EH (cell line): ENCODE results near the gene ST6GALNAC1.
"Not testable (repeated sequence)": the region's sequence is repeated elsewhere in the genome, so short reads cannot be mapped to it uniquely, and the experiment has no call there.

Experiments used
- DNase-seq: peaks from one replicate; pipeline ENCODE4 v3.0.0-alpha.2; 2015; ENCODE audit warnings: low read depth

ST6GALNAC1 gene

GRCh38 chr17:76642032-76642561, 1.5 kb downstream of the ST6GALNAC1 start:
- no peak for DNase-seq

- no peak for DNase-seq
Measured at GRCh38 chr17:76641501-76641900, 2.1 kb downstream of the ST6GALNAC1 start.

DNA sequence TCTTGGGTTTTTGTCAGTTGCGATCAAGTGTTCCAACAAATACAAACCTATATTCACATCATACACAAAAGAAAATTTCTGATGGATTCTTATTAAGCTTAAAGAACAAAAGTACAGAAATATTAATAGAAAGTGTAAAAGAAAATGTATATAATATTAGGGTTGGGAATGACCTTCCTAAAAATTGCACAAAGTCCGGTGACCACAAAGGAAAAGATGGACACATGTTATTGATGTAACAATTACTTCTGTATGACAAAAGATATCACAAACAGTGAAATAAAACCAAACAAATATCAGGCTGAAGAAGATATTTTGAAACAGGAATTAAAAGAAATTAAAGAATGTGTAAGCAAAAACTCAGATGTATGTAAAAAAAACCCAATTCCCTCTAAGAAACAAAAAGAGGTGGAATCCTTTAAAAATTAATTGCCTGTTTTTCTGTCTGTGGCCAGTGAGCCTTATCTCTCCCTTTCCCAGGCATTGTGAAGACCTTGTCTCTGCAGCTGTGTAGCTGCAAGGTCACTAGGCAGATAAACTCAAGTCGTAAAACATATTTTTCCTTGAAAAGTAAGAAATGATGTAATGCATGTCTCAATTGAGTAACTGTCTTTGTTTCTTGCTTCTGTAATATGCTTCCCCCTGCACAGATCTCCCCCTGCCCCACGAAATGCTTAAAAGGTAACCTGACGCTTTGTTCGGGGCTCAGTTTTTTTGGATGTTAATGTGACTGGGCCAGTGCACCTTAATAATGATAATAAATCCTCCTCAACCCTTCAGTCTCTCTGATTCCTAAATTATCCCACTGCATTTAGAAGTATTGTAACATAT, 2.8 kb downstream of the ST6GALNAC1 start:
- DNase-seq: no peak

GRCh38 chr17:76638263-76638662, 5.3 kb downstream of the ST6GALNAC1 start:
- DNase-seq: no peak

GRCh38 chr17:76636486-76637206, 6.9 kb downstream of the ST6GALNAC1 start:
- not testable (repeated sequence) for DNase-seq

DNA sequence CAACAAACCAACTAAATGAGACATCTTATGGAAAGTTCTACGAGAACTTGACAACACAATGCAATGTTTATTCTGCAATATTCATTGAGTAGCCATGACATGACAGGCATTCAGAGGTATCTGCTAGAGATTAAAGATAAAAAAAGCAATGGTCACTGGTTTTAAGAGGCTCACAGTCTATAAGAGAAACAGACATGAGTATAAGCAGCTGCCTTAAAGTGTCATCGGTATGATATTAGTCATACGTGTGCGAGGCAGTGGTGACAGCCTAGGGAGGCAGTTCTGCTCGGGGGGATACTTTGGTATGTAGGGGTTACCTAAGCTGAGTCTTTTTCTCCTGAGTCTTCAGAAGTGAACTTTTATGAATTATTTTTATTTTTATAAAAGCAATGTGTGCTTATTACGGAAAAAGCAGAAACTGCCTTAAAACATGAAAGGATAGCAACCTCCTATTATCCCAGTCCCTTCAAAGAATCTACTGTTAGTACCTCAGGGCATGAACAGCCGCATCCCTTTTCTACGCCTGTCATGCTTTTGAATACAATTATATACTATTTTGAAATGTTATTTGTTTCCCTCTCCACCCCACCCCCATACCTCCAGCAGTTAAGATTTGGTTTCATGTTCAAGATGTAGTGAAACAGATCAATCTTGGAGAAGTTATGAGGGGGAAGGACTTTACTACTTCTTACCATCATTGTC, 7.7 kb downstream of the ST6GALNAC1 start:
- peak; percentile 83 for DNase-seq

DNA sequence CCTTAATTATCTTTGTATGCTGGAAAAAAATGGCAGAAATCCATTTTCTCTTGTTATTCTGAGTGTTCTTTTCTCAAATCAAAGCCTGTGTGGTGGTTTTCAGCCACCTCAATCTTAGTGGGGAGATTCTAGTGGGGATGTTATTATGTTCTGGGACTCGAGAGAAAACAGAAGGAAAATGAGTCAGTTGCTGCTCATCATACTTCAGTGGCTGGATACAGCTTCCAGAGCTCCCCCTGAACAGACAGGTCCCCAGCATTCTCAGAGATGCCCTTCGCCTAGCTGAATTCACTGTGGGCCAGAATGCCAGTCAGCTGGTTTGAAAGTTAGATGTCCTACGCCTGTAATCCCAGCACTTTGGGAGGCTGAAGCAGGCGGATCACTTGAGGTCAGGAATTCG, 8.5 kb downstream of the ST6GALNAC1 start:
- peak; percentile 58 for DNase-seq

- DNase-seq: no peak
Measured at GRCh38 chr17:76633628-76634328, 9.8 kb downstream of the ST6GALNAC1 start.

- no peak for DNase-seq
Measured at GRCh38 chr17:76631821-76632565, 11.6 kb downstream of the ST6GALNAC1 start.

DNA sequence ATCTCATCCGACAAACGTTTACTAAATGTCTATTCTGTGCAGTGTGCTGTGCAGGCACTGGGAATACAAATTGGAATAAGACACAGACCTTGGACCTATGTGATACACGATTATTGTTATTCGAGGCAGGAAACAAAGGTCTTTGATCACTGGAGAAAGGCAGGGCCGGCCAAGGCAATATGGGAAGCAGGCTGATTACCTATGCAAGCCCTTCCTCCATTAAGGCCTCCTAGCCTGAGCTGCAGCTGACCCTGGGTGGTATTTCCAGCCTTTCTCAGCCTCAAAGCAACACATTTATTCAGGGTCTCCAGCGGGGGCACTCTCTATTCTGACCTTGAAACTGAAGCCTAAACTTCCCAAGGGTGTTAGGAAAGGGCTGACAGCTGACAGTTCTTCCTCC, 13.4 kb downstream of the ST6GALNAC1 start:
- DNase-seq: no peak

DNA sequence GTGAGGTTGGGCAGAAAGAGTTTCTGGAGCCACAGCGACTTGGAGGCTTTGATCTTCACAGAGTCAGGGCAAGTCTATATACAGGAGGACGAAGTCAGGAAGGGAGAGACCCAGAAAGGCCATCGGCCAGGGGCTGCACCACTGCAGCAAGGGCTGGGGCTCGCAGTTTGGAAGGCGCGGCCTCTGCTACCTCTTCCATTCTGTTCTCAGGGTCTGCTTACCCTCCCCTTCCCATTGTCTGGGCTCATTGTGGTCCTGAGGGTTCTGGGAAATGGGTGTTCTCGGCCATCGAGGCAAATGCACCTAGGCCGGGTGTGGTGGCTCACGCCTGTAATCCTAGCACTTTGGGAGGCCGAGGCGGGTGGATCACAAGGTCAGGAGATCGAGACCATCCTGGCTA, 16.0 kb downstream of the ST6GALNAC1 start:
- DNase-seq: no peak

DNA sequence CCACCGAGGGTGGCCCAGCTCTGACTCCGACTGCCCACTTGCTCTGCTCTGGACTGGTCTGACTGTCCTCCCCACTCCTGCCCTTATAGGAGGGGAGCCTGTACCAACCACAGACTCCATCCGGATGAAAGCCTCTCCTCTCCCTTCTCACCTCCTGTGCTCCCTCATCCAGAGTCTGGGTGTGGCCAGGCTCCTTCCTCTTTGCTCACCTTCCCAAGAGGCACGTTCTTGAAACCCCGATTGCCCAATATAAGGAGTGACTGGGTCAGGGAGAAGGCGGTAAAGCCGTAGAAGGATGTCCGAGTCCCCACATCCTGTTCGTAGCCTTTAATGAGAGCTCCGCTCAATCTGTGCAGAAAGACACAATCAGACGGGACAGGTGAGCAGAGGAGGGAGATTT, 17.1 kb downstream of the ST6GALNAC1 start:
- no peak for DNase-seq

DNA sequence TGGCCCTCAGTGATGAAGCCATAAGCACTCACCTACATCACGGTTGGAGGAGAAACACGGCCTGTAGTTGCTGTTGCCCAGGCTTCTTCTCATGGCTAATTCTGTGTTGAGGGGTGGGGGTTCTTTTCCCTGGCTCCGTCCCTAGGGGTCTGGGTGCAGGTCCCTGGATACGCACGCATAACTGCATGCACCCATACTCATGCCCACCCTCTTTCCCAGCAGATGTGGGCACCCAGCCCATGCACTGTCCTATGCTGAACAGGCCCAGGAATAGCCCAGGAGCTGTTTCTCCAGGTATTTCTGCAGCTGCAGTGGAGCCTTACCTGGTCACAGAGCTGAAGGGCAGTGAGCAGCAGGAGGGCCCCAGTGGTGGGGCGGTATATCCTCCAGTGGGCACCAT, 18.1 kb downstream of the ST6GALNAC1 start:
- DNase-seq: no peak

DNA sequence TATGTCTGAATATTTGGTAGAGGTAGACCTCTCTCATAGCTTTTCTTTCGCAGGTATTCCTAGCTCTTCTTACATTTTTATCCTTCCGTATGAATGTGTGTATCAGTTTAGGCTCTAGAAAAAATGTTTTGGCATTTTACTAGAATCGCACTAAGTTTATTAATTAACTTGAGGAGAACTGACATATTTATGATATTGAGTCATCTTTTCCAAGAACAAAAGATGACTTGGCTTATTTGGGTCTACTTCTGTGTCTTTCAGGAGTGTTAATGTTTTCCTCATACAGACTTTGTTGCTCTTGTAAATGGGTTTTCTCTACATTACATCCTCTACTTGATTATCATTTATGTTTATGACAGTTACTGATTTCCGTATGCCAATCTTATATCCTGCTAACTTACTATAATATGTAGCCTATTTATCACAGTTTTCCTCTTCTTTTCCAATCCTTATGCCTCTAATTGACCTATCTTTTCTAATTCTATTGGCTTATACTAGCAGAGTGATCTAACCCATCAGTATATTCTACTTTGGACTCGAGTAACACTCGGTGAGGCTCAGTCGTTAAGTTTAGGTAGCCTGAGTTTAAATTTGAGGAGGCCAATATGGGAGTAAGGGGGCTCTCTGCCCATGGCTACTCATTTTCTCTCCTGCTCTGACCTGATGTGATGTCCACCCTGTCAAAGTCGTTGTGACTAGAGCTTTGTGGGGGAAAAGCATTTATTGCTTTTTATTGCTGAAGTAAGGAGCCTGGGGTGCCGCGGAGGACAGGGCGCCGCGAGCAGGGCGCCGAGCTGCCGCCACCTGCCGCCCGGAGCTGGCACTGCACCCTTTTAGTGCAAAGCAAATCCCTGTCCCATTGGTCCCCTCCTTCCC, 20.0 kb downstream of the ST6GALNAC1 start:
- DNase-seq: peak; percentile 73

GRCh38 chr17:76617838-76618237, 25.7 kb downstream of the ST6GALNAC1 start:
- DNase-seq: no peak

DNA sequence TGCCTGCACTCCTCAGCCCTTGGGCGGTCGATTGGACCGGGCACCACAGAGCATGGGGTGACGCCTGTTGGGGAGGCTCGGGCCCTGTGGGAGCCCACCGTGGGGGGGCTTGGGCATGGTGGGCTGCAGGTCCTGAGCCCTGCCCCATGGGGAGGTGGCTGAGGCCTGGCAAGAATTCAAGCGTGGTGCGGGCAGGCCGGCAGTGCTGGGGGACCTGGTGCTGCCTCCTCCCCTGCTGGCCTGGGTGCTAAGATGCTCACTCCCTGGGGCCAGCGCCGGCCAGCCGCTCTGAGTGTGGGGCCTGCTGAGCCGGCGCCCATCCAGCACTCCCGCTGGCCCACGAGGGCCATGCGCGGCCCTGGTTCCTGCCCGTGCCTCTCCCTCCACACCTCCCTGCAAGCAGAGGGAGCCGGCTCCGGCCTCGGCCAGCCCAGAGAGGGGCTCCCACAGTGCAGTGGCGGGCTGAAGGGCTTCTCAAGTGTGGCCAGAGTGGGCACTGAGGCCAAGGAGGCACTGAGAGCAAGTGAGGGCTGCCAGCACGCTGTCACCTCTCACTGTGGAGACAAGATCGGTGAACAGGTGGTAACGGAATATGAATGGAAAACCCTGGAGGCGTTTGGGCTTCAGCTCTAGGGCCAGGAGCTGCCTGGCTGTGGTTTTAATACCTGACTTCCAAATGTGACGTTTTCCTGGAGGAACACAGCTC, 28.5 kb downstream of the ST6GALNAC1 start:
- DNase-seq: no peak

GRCh38 chr17:76614064-76614759, 29.3 kb downstream of the ST6GALNAC1 start:
- not testable (repeated sequence) for DNase-seq

DNA sequence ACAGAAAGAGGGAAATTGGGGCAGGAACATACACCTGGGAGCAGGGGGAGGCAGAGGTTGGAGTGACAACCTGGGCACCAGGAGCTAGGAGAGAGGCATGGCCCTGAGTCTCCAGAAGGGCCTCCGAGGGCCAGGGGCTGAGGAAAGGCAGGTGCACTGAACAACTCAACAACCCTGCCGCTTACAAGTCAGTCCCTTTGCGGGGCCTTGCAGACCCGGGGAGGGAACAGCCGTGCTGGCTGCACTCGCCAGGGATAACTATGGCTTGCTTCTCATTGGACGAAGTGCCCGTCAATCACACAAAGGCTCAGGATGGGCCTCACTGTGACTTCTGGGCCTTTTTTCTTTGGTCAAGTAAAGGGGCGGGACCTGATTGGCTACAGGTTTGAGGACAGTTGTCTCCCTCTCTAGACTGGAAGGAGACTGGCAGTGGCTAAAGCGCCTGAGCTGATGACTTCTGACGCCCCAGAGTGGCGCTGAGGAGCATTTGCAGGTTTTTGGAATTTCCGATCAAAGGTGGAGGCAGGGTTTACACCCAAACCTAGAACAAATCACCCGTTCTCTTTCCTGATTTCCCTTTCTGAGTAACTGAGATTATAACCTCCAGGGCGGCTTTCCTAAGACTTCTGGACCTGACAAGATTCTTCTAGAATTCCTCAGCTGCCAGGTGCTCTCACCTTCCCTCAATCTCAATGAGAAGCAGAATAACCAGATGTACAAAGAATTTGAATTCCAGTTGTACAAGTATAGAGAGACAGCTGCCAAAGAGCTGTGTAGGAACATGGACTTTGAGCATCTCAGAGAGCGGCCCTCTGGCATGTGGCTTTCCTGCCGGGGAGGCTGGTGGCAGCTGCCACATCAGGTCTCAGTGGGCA, 30.3 kb downstream of the ST6GALNAC1 start:
- DNase-seq: peak; percentile 11
